Loucy (cell line): ENCODE data around the gene OR2T29.
"Not testable (repeated sequence)": the region's sequence is repeated elsewhere in the genome, so short reads cannot be mapped to it uniquely, and the experiment has no call there.

ENCODE experiments used
- H2AFZ ChIP-seq: fragments of 200-600 bp; sonication (generic); 2 replicates; pipeline ENCODE4 v1.6.0; 2016; ENCODE audit warnings: antibody characterized with exemption, mild to moderate bottlenecking, low read length, moderate library complexity
- H3F3A ChIP-seq: fragments of 200-600 bp; 2 replicates; pipeline ENCODE4 v1.6.0; 2016; ENCODE audit warnings: antibody characterized with exemption, low read depth, mild to moderate bottlenecking
- H3K27me3 ChIP-seq: fragments of 200-600 bp; sonication (generic); 2 replicates; pipeline ENCODE4 v1.6.1; 2014; ENCODE audit warnings: low read length, mild to moderate bottlenecking; ENCODE audit not compliant: insufficient read depth, poor library complexity, severe bottlenecking
- H3K36me3 ChIP-seq: fragments of 200-600 bp; sonication (generic); 2 replicates; pipeline ENCODE4 v1.6.1; 2016; ENCODE audit warnings: low read length; ENCODE audit not compliant: insufficient read depth
- H3K4me1 ChIP-seq: fragments of 200-600 bp; sonication (generic); 2 replicates; pipeline ENCODE4 v1.5.1; 2014; ENCODE audit warnings: low read length, mild to moderate bottlenecking; ENCODE audit not compliant: insufficient read depth, poor library complexity, severe bottlenecking
- H3K4me2 ChIP-seq: fragments of 200-600 bp; sonication (generic); 2 replicates; pipeline ENCODE4 v1.6.0; 2014; ENCODE audit warnings: antibody characterized with exemption, low read length, low read depth, mild to moderate bottlenecking; ENCODE audit not compliant: poor library complexity, severe bottlenecking
- H3K4me3 ChIP-seq: fragments of 200-600 bp; sonication (generic); 2 replicates; pipeline ENCODE4 v1.5.1; 2014; ENCODE audit warnings: low read length, mild to moderate bottlenecking, mixed read lengths; ENCODE audit not compliant: poor library complexity, severe bottlenecking
- H3K79me2 ChIP-seq: fragments of 200-600 bp; sonication (generic); 2 replicates; pipeline ENCODE4 v1.6.1; 2014; ENCODE audit warnings: low read length; ENCODE audit not compliant: insufficient read depth
- H3K9ac ChIP-seq: fragments of 200-600 bp; sonication (generic); 2 replicates; pipeline ENCODE4 v1.6.0; 2014; ENCODE audit warnings: mild to moderate bottlenecking, low read depth, low read length, moderate library complexity; ENCODE audit not compliant: poor library complexity, severe bottlenecking
- H3K9me2 ChIP-seq: fragments of 200-600 bp; sonication (generic); replicated peaks from 2 replicates; pipeline ENCODE4 v1.6.1; 2016; ENCODE audit warnings: low read depth, low read length, mixed read lengths
- H3K9me3 ChIP-seq: fragments of 200-600 bp; sonication (generic); 2 replicates; pipeline ENCODE4 v1.6.1; 2014; ENCODE audit warnings: mild to moderate bottlenecking, antibody characterized with exemption, low read length, low read depth; ENCODE audit not compliant: insufficient read depth
- H4K20me1 ChIP-seq: fragments of 200-600 bp; sonication (generic); 2 replicates; pipeline ENCODE4 v1.6.0; 2014; ENCODE audit warnings: antibody characterized with exemption, low read length, mild to moderate bottlenecking; ENCODE audit not compliant: insufficient read depth, poor library complexity, severe bottlenecking
- EZH2phosphoT487 ChIP-seq: fragments of 200-600 bp; IDR thresholded peaks from 2 replicates; pipeline ENCODE4 v1.6.1; 2018; ENCODE audit warnings: antibody characterized with exemption, mild to moderate bottlenecking, moderate library complexity, borderline replicate concordance
- TF ChIP-seq, protein P1 (sequence below): fragments of 200-600 bp; sonication (generic); conservative IDR thresholded peaks from 2 replicates; pipeline ENCODE4 v1.5.1; 2014; ENCODE audit warnings: mild to moderate bottlenecking, antibody characterized with exemption, low read length

The OR2T29 gene

GRCh38 chr1:248585266-248585665 is 22.7 kb upstream of the OR2T29 start:
- Histone ChIP-seq H3K9ac (no peak overlapping the region), H3K4me1 (no peaks in the 10 kb centered on the region), H3K36me3 (no peaks in the 10 kb centered on the region), H3F3A (no peaks in the 10 kb centered on the region), H3K4me2 (no peak overlapping the region), H3K27me3 (no peaks in the 10 kb centered on the region), H3K9me2 (0 out of 2 replicates have a peak, but pooled peaks cover 5% of the 10 kb centered on the region), H3K4me3 (no peak overlapping the region), H3K9me3 (no peaks in the 10 kb centered on the region), H4K20me1 (no peaks in the 10 kb centered on the region), H3K79me2 (no peaks in the 10 kb centered on the region), H2AFZ (no peak overlapping the region)
- no peak for TF ChIP-seq EZH2phosphoT487
- TF ChIP-seq, protein P1, sequence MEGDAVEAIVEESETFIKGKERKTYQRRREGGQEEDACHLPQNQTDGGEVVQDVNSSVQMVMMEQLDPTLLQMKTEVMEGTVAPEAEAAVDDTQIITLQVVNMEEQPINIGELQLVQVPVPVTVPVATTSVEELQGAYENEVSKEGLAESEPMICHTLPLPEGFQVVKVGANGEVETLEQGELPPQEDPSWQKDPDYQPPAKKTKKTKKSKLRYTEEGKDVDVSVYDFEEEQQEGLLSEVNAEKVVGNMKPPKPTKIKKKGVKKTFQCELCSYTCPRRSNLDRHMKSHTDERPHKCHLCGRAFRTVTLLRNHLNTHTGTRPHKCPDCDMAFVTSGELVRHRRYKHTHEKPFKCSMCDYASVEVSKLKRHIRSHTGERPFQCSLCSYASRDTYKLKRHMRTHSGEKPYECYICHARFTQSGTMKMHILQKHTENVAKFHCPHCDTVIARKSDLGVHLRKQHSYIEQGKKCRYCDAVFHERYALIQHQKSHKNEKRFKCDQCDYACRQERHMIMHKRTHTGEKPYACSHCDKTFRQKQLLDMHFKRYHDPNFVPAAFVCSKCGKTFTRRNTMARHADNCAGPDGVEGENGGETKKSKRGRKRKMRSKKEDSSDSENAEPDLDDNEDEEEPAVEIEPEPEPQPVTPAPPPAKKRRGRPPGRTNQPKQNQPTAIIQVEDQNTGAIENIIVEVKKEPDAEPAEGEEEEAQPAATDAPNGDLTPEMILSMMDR: no peak

- Histone ChIP-seq H3K4me2 (no peak overlapping the region), H3K36me3 (no peaks in the 10 kb centered on the region), H3K9me2 (no peaks in the 10 kb centered on the region), H3K79me2 (no peaks in the 10 kb centered on the region), H3K9me3 (no peaks in the 10 kb centered on the region; the same call in 1 of the 2 replicates), H3K4me3 (no peak overlapping the region), H3K27me3 (no peaks in the 10 kb centered on the region), H4K20me1 (no peaks in the 10 kb centered on the region), H3F3A (no peaks in the 10 kb centered on the region), H2AFZ (no peak overlapping the region), H3K9ac (no peak overlapping the region), H3K4me1 (no peaks in the 10 kb centered on the region)
- TF ChIP-seq, protein P1: no peak
- TF ChIP-seq EZH2phosphoT487: no peak
These were observed 13.8 kb upstream of the OR2T29 start for GRCh38 chr1:248576260-248576980.

GRCh38 chr1:248574657-248575056 is 12.1 kb upstream of the OR2T29 start, which contains the start of gene OR2T34:
TSS of gene OR2T34 (minus strand) at chr1:248574757. CDS start at chr1:248574757, 0 bp downstream.
- H3K4me1 ChIP-seq, H4K20me1 ChIP-seq, H3K79me2 ChIP-seq, H3K4me2 ChIP-seq, H2AFZ ChIP-seq, H3F3A ChIP-seq, H3K27me3 ChIP-seq, H3K9ac ChIP-seq, H3K9me2 ChIP-seq, H3K36me3 ChIP-seq, H3K4me3 ChIP-seq, H3K9me3 ChIP-seq: not testable (repeated sequence)

- H3K79me2 ChIP-seq, H3K9ac ChIP-seq, H3K4me1 ChIP-seq, H4K20me1 ChIP-seq, H3F3A ChIP-seq, H3K4me3 ChIP-seq, H3K4me2 ChIP-seq, H3K27me3 ChIP-seq, H3K36me3 ChIP-seq, H3K9me3 ChIP-seq, H2AFZ ChIP-seq, H3K9me2 ChIP-seq: not testable (repeated sequence)
These were observed 11.3 kb upstream of the OR2T29 start for GRCh38 chr1:248573856-248574255.

DNA sequence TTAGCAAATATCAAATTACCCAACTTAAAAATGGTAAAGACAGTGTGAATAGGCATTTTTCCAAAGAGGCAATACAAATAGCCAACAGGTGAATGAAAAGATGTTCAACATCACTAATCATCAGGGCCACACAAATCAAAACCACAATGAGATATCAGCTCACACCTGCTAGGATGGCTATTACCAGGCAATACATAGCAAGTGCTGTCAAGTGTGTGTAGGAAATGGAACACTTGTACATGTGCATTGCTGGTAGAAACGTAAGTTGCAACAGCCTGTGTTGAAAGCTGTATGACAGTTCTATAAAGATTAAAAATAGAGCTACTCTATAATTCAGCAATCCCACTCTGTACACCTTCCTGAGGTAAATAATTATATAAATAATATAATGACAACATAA is 9.5 kb upstream of the OR2T29 start:
- H3K9ac ChIP-seq, H3K36me3 ChIP-seq, H3K9me2 ChIP-seq, H3F3A ChIP-seq, H3K4me3 ChIP-seq, H4K20me1 ChIP-seq, H3K27me3 ChIP-seq, H3K4me1 ChIP-seq, H3K79me2 ChIP-seq, H2AFZ ChIP-seq, H3K9me3 ChIP-seq, H3K4me2 ChIP-seq: not testable (repeated sequence)

- not testable (repeated sequence) for H4K20me1 ChIP-seq, H3K79me2 ChIP-seq, H3F3A ChIP-seq, H3K4me1 ChIP-seq, H3K9me3 ChIP-seq, H3K36me3 ChIP-seq, H3K4me2 ChIP-seq, H3K27me3 ChIP-seq, H3K4me3 ChIP-seq, H3K9ac ChIP-seq, H2AFZ ChIP-seq, H3K9me2 ChIP-seq
These were observed 8.2 kb upstream of the OR2T29 start for GRCh38 chr1:248570811-248571210.
